Adrenal gland (tissue), 12 donors: ENCODE results near the gene RNF113A. TPM values are rescaled to one million over a fixed set of nuclear protein-coding genes. Genes with fewer than 3 reads are reported as not detected.

ENCODE experiments used
- DNase-seq, 7 donors: peaks; one replicate each; pipeline ENCODE4 v3.0.0-alpha.2; 2019 to 2020
- H3K27ac ChIP-seq, 5 donors: fragments of 200-600 bp; sonication (generic) in 4 of 5; 1 replicate in 3 of 5; 2 replicates in 2 of 5; pipeline versions ENCODE4 v1.5.1 to v1.8.0; 2016 to 2020; ENCODE audit warnings: mild to moderate bottlenecking in 1 of 5
- H3K27me3 ChIP-seq: fragments of 200-600 bp; 2 replicates; pipeline ENCODE4 v1.8.0; 2021
- H3K36me3 ChIP-seq, 2 donors: fragments of 200-600 bp; replicated peaks in 1 of 2; 1 replicate in 1 of 2; 2 replicates in 1 of 2; pipeline versions ENCODE4 v1.5.1 to v1.8.0; 2018 to 2022
- H3K4me1 ChIP-seq, 2 donors: fragments of 200-600 bp; replicated peaks in 1 of 2; 1 replicate in 1 of 2; 2 replicates in 1 of 2; pipeline versions ENCODE4 v1.5.1 to v1.8.0; 2018 to 2021
- H3K4me3 ChIP-seq, 4 donors: fragments of 200-600 bp; sonication (generic) in 3 of 4; one replicate each; pipeline ENCODE4 v1.5.1; 2016 to 2018
- H3K9me3 ChIP-seq, 3 donors: fragments of 200-600 bp; sonication (generic) in 1 of 3; replicated peaks in 1 of 3; 1 replicate in 2 of 3; 2 replicates in 1 of 3; pipeline versions ENCODE4 v1.5.1 to v1.8.0; 2016 to 2021
- POLR2A ChIP-seq, 2 donors: fragments of 450-650 bp; IDR thresholded peaks; one replicate each; pipeline ENCODE4 v1.6.1; 2017; ENCODE audit warnings: antibody characterized with exemption in 2 of 2, mild to moderate bottlenecking in 2 of 2, moderate library complexity in 1 of 2
- WGBS, 4 donors: extraction: QIAGEN DNeasy Blood & Tissue Kit in 2 of 4; methylation state at CpG; one replicate each; pipeline versions ENCODE4 v1.1.5 to v1.1.7; 2013 to 2017; 5-methylcytosine and 5-hydroxymethylcytosine counted together
- intact Hi-C, 2 donors: fragments of 100-400 bp; cut with DNase I; formaldehyde crosslinking; loops; one replicate each; pipeline versions ENCODE4 v1.14.1 to v1.15.0; 2022 to 2023
- polyA plus RNA-seq, 3 donors: library from polyadenylated mRNA; stranded (reverse); fragments of 200-250 nt in 2 of 3; fragments of 350-450 nt in 1 of 3; fragmentation: Illumina TruSeq in 1 of 3; extraction: RNeasy Lipid Tissue Mini Kit (QIAGEN cat#74804) in 1 of 3; gene quantifications; one replicate each; pipeline ENCODE4 v1.2.3, GENCODE V29; 2013 to 2014
- total RNA-seq, 9 donors: library from RNA; depleted of rRNA in 4 of 9; stranded (reverse); fragments of >200 nt in 4 of 9; fragments of 120-200 nt in 1 of 9; fragmentation: NEBNext Ultra II Directional in 1 of 9; extraction: Animal tissue kit (Norgen Biotek cat#: 25700) in 1 of 9; gene quantifications; one replicate each; pipeline versions ENCODE4 v1.1.0 to v1.2.4, GENCODE V29; 2013 to 2023
- TF ChIP-seq, protein P1 (sequence below), 6 experiments: fragments of 450-650 bp in 4 of 6; fragments of 200-600 bp in 2 of 6; sonication (generic) in 1 of 6; IDR thresholded peaks; 1 replicate in 5 of 6; 2 replicates in 1 of 6; pipeline versions ENCODE4 v1.5.1 to v1.8.0; 2016 to 2021; ENCODE audit warnings: antibody characterized with exemption in 6 of 6, mild to moderate bottlenecking in 2 of 6, moderate library complexity in 1 of 6
- donor health status: healthy with polysubstance abuse.
- donor health status: Bipolar disorder and iron deficiency.
- donor health status: DM: yes; HTN: yes; CAD: no.
- donor health status: DM: no; HTN: no; CAD: no.
- donor health status: DM: no; HTN: no; CAD: no.
- donor health status: DM: yes; HTN: yes; CAD: no.

Gene RNF113A
- total and polyA plus RNA-seq, 12 donors = 11.5 to 21.5 (median 15.8) TPM

- Histone ChIP-seq H3K4me3 (no peak overlapping the region), H3K4me1 (no peaks in the 10 kb centered on the region), H3K36me3 (no peaks in the 10 kb centered on the region), H3K27ac (no peak overlapping the region), H3K27me3 (no peaks in the 10 kb centered on the region), H3K9me3 (no peaks in the 10 kb centered on the region)
- WGBS, 4 donors = 74 to 90% (median 82%) methylated on average over 3 to 5 of the region's 5 CpGs
- intact Hi-C loops = no loop called here
- no peak for TF ChIP-seq POLR2A (IDR thresholded peaks at IDR 0.05)
- TF ChIP-seq, protein P1, sequence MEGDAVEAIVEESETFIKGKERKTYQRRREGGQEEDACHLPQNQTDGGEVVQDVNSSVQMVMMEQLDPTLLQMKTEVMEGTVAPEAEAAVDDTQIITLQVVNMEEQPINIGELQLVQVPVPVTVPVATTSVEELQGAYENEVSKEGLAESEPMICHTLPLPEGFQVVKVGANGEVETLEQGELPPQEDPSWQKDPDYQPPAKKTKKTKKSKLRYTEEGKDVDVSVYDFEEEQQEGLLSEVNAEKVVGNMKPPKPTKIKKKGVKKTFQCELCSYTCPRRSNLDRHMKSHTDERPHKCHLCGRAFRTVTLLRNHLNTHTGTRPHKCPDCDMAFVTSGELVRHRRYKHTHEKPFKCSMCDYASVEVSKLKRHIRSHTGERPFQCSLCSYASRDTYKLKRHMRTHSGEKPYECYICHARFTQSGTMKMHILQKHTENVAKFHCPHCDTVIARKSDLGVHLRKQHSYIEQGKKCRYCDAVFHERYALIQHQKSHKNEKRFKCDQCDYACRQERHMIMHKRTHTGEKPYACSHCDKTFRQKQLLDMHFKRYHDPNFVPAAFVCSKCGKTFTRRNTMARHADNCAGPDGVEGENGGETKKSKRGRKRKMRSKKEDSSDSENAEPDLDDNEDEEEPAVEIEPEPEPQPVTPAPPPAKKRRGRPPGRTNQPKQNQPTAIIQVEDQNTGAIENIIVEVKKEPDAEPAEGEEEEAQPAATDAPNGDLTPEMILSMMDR (IDR thresholded peaks at IDR 0.05) = no peak
- no peak for DNase-seq
These were observed 8.5 kb upstream of the RNF113A start for GRCh38 chrX:119880076-119880475.

DNA sequence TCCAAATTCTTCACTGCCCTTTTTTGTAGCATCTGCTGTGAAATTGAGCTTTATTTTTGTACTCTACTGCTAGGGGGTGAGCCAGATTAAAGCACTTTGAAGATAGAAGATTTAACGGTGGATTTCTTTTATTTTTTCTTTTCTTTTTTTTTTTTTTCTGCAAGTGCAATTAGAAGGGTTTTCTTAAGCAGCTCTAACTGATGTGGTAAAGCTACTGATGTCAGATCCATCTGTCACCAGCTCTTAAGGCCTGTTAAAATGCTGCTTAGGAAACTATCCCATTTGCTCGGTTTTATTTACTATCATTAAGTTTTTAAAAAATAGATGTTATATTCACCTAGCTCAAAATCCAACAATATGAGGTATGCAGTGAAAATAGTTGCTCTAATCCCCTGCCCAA is 7.2 kb upstream of the RNF113A start:
- Histone ChIP-seq H3K9me3 (no peaks in the 10 kb centered on the region), H3K27me3 (no peaks in the 10 kb centered on the region), H3K4me1 (no peaks in the 10 kb centered on the region), H3K4me3 (no peak overlapping the region), H3K36me3 (no peaks in the 10 kb centered on the region), H3K27ac (no peak overlapping the region)
- 70 to 81% (median 79%) methylated on average over 2 of the region's 2 CpGs for WGBS, 4 donors
- no peak for DNase-seq
- intact Hi-C loops = no loop called here
- TF ChIP-seq, protein P1 (IDR thresholded peaks at IDR 0.05) = no peak

DNA sequence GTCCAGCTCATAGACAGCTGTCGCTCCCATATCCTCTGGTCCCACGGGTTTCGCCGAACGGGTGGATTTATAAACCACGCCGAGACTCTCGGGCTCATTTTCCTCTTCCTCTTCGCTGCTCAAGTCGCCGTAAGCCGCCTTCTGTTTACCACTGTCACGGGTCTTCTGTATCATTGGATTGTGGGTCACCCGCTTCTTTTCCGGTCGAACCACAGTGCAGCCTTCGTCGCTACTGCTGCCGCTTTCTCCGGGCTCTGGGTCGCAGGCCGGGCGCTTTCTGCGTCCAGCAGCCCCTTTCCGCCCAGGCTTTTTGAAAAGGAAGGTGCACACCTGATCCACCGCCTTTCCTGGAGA is 311 bp downstream of the RNF113A start:
- Histone ChIP-seq H3K27me3 (no peaks in the 10 kb centered on the region), H3K9me3 (no peaks in the 10 kb centered on the region), H3K4me1 (no peaks in the 10 kb centered on the region), H3K36me3 (no peaks in the 10 kb centered on the region), H3K4me3 (peak overlapping the region in 2 of 4 donors; percentile 52 to 73), H3K27ac (peak overlapping the region; percentile 64 to 98 (median 94))
- 0 to 25% (median 11%) methylated on average over 7 to 26 of the region's 26 CpGs for WGBS, 4 donors
- TF ChIP-seq POLR2A (IDR thresholded peaks at IDR 0.05) = no peak
- TF ChIP-seq, protein P1 (IDR thresholded peaks at IDR 0.05) = no peak
- DNase-seq = peak in 2 of 7 donors; percentile 16 to 57
- intact Hi-C loops = no loop called here

DNA sequence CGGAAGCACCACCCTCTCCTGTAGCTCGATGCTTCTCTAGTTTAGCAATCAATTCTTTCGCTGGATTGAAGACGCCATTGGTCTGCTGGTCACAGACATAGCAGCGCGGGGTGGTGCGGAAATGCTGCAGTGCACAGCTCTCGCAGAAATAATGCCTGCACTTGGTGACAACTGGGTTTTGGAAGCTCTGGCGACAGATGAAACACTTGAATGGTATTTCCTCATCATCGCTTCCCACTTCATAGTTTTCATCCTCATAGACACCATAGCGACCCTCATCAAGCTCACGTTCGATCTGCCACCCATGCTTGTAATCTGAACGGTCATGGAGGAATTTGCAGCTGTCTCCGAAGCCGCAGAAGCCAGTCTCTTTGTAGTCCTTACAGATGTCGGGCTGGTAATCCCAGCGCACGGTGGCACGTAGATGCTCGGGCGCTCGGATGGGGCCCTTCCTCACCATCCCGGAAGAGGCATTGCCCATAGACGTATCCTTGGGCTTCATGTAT is 854 bp downstream of the RNF113A start:
- Histone ChIP-seq H3K4me3 (peak overlapping the region in 3 of 4 donors; percentile 24 to 73 (median 52)), H3K4me1 (no peaks in the 10 kb centered on the region), H3K27me3 (no peaks in the 10 kb centered on the region), H3K9me3 (no peaks in the 10 kb centered on the region), H3K27ac (peak overlapping the region; percentile 64 to 98 (median 94)), H3K36me3 (no peaks in the 10 kb centered on the region)
- 0 to 47% (median 16%) methylated on average over 8 to 25 of the region's 25 CpGs for WGBS, 4 donors
- TF ChIP-seq POLR2A (IDR thresholded peaks at IDR 0.05) = peak in 1 of 2 donors; percentile 15
- TF ChIP-seq, protein P1 (IDR thresholded peaks at IDR 0.05) = no peak
- peak in 6 of 7 donors; percentile 16 to 53 (median 28) for DNase-seq
- intact Hi-C loops = no loop called here
